Peyer's patch (tissue), 4 donors: ENCODE results near the gene PCDHGA8. TPM values are rescaled to one million over a fixed set of nuclear protein-coding genes. Genes with fewer than 3 reads are reported as not detected.
A peak's percentile ranks its signal among the peaks of the same experiment; 100 is the strongest.
"Not testable (repeated sequence)": the region's sequence is repeated elsewhere in the genome, so short reads cannot be mapped to it uniquely, and the experiment has no call there.

ENCODE experiments used
- DNase-seq, 3 donors: peaks; one replicate each; pipeline ENCODE4 v3.0.0-alpha.2; 2017 to 2019
- H3K27ac ChIP-seq, 4 donors: fragments of 200-600 bp; sonication (generic); one replicate each; pipeline ENCODE4 v1.5.1; 2016 to 2019
- H3K27me3 ChIP-seq, 2 donors: fragments of 200-600 bp; sonication (generic); one replicate each; pipeline ENCODE4 v1.5.1; 2019
- H3K36me3 ChIP-seq, 3 donors: fragments of 200-600 bp; sonication (generic); one replicate each; pipeline ENCODE4 v1.5.1; 2016 to 2019
- H3K4me1 ChIP-seq, 4 donors: fragments of 200-600 bp; sonication (generic); one replicate each; pipeline ENCODE4 v1.5.1; 2016 to 2019
- H3K4me3 ChIP-seq, 4 donors: fragments of 200-600 bp; sonication (generic); 1 replicate in 3 of 4; 2 replicates in 1 of 4; pipeline ENCODE4 v1.5.1; 2016 to 2019; ENCODE audit warnings: mild to moderate bottlenecking in 1 of 4
- H3K9me3 ChIP-seq, 4 donors: fragments of 200-600 bp; sonication (generic); one replicate each; pipeline ENCODE4 v1.5.1; 2016 to 2019; ENCODE audit warnings: mild to moderate bottlenecking in 1 of 4
- POLR2A ChIP-seq, 2 donors: fragments of 450-650 bp; IDR thresholded peaks; one replicate each; pipeline ENCODE4 v1.5.1; 2017; ENCODE audit warnings: antibody characterized with exemption in 2 of 2, mild to moderate bottlenecking in 2 of 2, moderate library complexity in 2 of 2
- total RNA-seq, 4 donors: library from RNA; depleted of rRNA; stranded (reverse); fragments of >200 nt; gene quantifications; one replicate each; pipeline ENCODE4 v1.1.0, GENCODE V29; 2016
- TF ChIP-seq, protein P1 (sequence below), 6 experiments: fragments of 450-650 bp in 4 of 6; fragments of 200-600 bp in 2 of 6; sonication (generic) in 1 of 6; IDR thresholded peaks; one replicate each; pipeline ENCODE4 v1.5.1; 2017 to 2019; ENCODE audit warnings: antibody characterized with exemption in 6 of 6, mild to moderate bottlenecking in 3 of 6, moderate library complexity in 1 of 6

Gene PCDHGA8
- total RNA-seq, 4 donors from 2014 or later = 0.35 to 2.5 (median 1.1) TPM

DNA sequence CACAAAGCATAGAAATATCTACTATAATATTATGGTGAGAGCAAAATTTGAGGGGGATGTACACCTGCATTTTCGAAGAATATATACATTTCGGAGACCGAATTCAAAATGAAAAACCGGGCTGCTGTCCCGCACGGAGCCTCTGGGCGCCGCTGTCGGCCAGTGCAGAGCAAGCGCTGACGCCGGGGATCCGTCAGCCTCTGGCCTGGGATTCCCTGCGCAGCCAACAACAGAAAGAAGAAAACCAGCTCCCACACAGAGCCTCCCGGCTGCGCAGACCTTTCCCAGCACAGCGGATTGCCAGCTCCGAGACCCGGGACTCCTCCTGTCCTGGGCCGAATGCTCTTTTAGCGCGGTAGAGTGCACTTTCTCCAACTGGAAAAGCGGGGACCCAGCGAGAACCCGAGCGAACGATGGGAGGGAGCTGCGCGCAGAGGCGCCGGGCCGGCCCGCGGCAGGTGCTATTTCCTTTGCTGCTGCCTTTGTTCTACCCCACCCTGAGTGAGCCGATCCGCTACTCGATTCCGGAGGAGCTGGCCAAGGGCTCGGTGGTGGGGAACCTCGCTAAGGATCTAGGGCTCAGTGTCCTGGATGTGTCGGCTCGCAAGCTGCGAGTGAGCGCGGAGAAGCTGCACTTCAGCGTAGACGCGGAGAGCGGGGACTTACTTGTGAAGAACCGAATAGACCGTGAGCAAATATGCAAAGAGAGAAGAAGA is 15.5 kb downstream of the PCDHGA8 start, which contains the start of gene PCDHGB6:
Gene PCDHGB6, plus strand, starts transcription at position 232 of the 716 bp plus-strand sequence. Its CDS starts 182 bp downstream, at position 414.
- not testable (repeated sequence) for H3K27me3 ChIP-seq, H3K4me1 ChIP-seq, DNase-seq, H3K36me3 ChIP-seq, H3K27ac ChIP-seq
- peaks cover 0 to 69% (median 13%) of the 10 kb centered on the region in 4 donors for H3K9me3 ChIP-seq
- TF ChIP-seq, protein P1, sequence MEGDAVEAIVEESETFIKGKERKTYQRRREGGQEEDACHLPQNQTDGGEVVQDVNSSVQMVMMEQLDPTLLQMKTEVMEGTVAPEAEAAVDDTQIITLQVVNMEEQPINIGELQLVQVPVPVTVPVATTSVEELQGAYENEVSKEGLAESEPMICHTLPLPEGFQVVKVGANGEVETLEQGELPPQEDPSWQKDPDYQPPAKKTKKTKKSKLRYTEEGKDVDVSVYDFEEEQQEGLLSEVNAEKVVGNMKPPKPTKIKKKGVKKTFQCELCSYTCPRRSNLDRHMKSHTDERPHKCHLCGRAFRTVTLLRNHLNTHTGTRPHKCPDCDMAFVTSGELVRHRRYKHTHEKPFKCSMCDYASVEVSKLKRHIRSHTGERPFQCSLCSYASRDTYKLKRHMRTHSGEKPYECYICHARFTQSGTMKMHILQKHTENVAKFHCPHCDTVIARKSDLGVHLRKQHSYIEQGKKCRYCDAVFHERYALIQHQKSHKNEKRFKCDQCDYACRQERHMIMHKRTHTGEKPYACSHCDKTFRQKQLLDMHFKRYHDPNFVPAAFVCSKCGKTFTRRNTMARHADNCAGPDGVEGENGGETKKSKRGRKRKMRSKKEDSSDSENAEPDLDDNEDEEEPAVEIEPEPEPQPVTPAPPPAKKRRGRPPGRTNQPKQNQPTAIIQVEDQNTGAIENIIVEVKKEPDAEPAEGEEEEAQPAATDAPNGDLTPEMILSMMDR (IDR thresholded peaks at IDR 0.05) = peak in 4 of 6 experiments; percentile 25 to 53 (median 46)
- H3K4me3 ChIP-seq = peak within 1 kb of the TSS in 2 of 4 donors; percentile 30 to 37

GRCh38 chr5:141409598-141410306 is 17.3 kb downstream of the PCDHGA8 start:
- Histone ChIP-seq H3K9me3 (peaks cover 0 to 75% (median 13%) of the 10 kb centered on the region in 4 donors), H3K27me3 (no peaks in the 10 kb centered on the region), H3K4me1 (no peaks in the 10 kb centered on the region), H3K36me3 (no peaks in the 10 kb centered on the region), H3K27ac (no peak overlapping the region), H3K4me3 (no peak overlapping the region)
- TF ChIP-seq, protein P1 (IDR thresholded peaks at IDR 0.05) = no peak
- TF ChIP-seq POLR2A (IDR thresholded peaks at IDR 0.05) = no peak
- DNase-seq = no peak

GRCh38 chr5:141411575-141411974 is 19.1 kb downstream of the PCDHGA8 start:
- no peaks in the 10 kb centered on the region for H3K27me3 ChIP-seq
- H3K27ac ChIP-seq = no peak overlapping the region
- peaks cover 0 to 73% (median 16%) of the 10 kb centered on the region in 4 donors for H3K9me3 ChIP-seq
- no peaks in the 10 kb centered on the region for H3K36me3 ChIP-seq
- TF ChIP-seq, protein P1 (IDR thresholded peaks at IDR 0.05) = no peak
- no peak for TF ChIP-seq POLR2A (IDR thresholded peaks at IDR 0.05)
- no peaks in the 10 kb centered on the region for H3K4me1 ChIP-seq
- no peak overlapping the region for H3K4me3 ChIP-seq
- no peak for DNase-seq

DNA sequence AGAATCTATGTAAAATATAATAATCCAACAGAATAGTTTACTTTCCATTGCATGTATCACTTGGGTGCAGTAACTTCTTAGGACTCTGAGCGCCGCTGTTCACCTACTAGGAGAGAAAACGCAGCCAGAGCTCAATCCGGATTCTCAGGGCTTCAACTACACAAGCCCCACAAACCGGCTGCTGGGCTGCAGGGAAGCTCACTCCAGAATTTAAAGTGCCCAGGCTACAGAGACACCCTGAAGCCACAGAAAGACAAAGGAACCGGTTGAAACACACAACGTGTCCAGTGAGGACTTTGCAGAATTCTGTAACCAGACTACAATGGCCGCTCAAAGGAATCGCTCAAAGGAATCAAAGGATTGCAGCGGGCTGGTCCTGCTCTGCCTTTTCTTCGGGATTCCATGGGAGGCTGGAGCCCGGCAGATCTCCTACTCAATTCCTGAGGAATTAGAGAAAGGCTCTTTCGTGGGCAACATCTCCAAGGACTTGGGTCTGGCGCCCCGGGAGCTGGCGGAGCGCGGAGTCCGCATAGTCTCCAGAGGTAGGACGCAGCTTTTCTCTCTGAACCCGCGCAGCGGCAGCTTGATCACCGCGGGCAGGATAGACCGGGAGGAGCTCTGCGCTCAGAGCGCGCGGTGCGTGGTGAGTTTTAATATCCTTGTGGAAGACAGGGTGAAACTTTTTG is 20.6 kb downstream of the PCDHGA8 start, which contains the start of gene PCDHGA10:
Gene PCDHGA10, plus strand, starts transcription at position 134 of the 686 bp plus-strand sequence. Its CDS starts 189 bp downstream, at position 323.
- Histone ChIP-seq H3K27me3 (no peaks in the 10 kb centered on the region), H3K4me1 (no peaks in the 10 kb centered on the region), H3K27ac (no peak within 1 kb of the TSS), H3K9me3 (peaks cover 0 to 76% (median 16%) of the 10 kb centered on the region in 4 donors), H3K4me3 (peak within 1 kb of the TSS; percentile 24 to 45 (median 36)), H3K36me3 (no peaks in the 10 kb centered on the region)
- DNase-seq = peak in 2 of 3 donors; percentile 57 to 83
- TF ChIP-seq POLR2A (IDR thresholded peaks at IDR 0.05) = no peak
- TF ChIP-seq, protein P1 (IDR thresholded peaks at IDR 0.05) = peak in 4 of 6 experiments; percentile 53 to 64 (median 61)

GRCh38 chr5:141413540-141414069 is 21.2 kb downstream of the PCDHGA8 start:
- Histone ChIP-seq H3K4me3 (peak overlapping the region; percentile 24 to 45 (median 36)), H3K27ac (no peak overlapping the region), H3K4me1 (no peaks in the 10 kb centered on the region), H3K27me3 (no peaks in the 10 kb centered on the region), H3K9me3 (peaks cover 0 to 76% (median 18%) of the 10 kb centered on the region in 4 donors), H3K36me3 (no peaks in the 10 kb centered on the region)
- no peak for DNase-seq
- no peak for TF ChIP-seq POLR2A (IDR thresholded peaks at IDR 0.05)
- TF ChIP-seq, protein P1 (IDR thresholded peaks at IDR 0.05) = no peak

GRCh38 chr5:141414548-141415274 is 22.3 kb downstream of the PCDHGA8 start:
- H3K4me3 ChIP-seq, DNase-seq, H3K27ac ChIP-seq, H3K36me3 ChIP-seq, H3K27me3 ChIP-seq, H3K4me1 ChIP-seq: not testable (repeated sequence)
- H3K9me3 ChIP-seq = peaks cover 0 to 76% (median 19%) of the 10 kb centered on the region in 4 donors

DNA sequence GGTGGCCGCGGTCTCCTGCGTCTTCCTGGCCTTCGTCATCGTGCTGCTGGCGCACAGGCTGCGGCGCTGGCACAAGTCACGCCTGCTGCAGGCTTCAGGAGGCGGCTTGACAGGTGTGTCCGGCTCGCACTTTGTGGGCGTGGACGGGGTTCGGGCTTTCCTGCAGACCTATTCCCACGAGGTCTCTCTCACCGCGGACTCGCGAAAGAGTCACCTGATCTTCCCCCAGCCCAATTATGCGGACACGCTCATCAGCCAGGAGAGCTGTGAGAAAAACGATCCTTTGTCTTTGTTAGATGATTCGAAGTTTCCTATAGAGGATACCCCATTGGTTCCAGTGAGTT is 22.8 kb downstream of the PCDHGA8 start:
- not testable (repeated sequence) for H3K36me3 ChIP-seq, H3K4me3 ChIP-seq, H3K27me3 ChIP-seq, DNase-seq, H3K27ac ChIP-seq, H3K4me1 ChIP-seq
- H3K9me3 ChIP-seq = peaks cover 0 to 76% (median 17%) of the 10 kb centered on the region in 4 donors
